ENCODE results near the gene CNGB1.

- TF ChIP-seq POLR2A (IDR thresholded peaks at IDR 0.05) (no peak), CTCF (IDR thresholded peaks at IDR 0.05) (no peak)
Observed at GRCh38 chr16:57988929-57989328, 18.0 kb upstream of the CNGB1 start.
